Endodermal cell (in vitro differentiated cells): Measurements from ENCODE around the gene RNU7-1. TPM values are rescaled to one million over a fixed set of nuclear protein-coding genes. Genes with fewer than 3 reads are reported as not detected.
A peak's percentile ranks its signal among the peaks of the same experiment; 100 is the strongest.

Experiments
- DNase-seq: peaks from one replicate; pipeline ENCODE4 v3.0.0-alpha.2; 2017
- H3K27ac ChIP-seq: 2 replicates; pipeline ENCODE4 v1.5.1; 2013; ENCODE audit warnings: mild to moderate bottlenecking, low read depth, low read length, moderate library complexity
- H3K27me3 ChIP-seq: 2 replicates; pipeline ENCODE4 v1.6.1; 2013; ENCODE audit warnings: mild to moderate bottlenecking, low read length, moderate library complexity; ENCODE audit not compliant: insufficient read depth, control insufficient read depth, poor library complexity, severe bottlenecking
- H3K36me3 ChIP-seq: 2 replicates; pipeline ENCODE4 v1.7.0; 2013; ENCODE audit warnings: mild to moderate bottlenecking, low read length, moderate library complexity; ENCODE audit not compliant: control insufficient read depth, insufficient read depth
- H3K4me1 ChIP-seq: one replicate; pipeline ENCODE4 v1.7.0; 2013; ENCODE audit warnings: low read length; ENCODE audit not compliant: control insufficient read depth, insufficient read depth
- H3K4me3 ChIP-seq: 2 replicates; pipeline ENCODE4 v1.5.1; 2013; ENCODE audit warnings: mild to moderate bottlenecking, low read length, moderate library complexity
- H3K9ac ChIP-seq: 2 replicates; pipeline ENCODE4 v1.6.1; 2013; ENCODE audit warnings: mild to moderate bottlenecking, low read length, moderate library complexity; ENCODE audit not compliant: poor library complexity, severe bottlenecking; ENCODE audit errors: extremely low read depth
- H3K9me3 ChIP-seq: 2 replicates; pipeline ENCODE4 v1.6.1; 2013; ENCODE audit warnings: mild to moderate bottlenecking, low read length, moderate library complexity; ENCODE audit not compliant: control insufficient read depth
- H3K27ac Mint-ChIP-seq: 2 replicates; pipeline ENCODE4 v1.8.0; 2020; ENCODE audit warnings: mixed read lengths
- H3K27me3 Mint-ChIP-seq: 2 replicates; pipeline ENCODE4 v1.8.0; 2021; ENCODE audit warnings: mild to moderate bottlenecking, mixed read lengths; ENCODE audit not compliant: insufficient read depth
- H3K36me3 Mint-ChIP-seq: 2 replicates; pipeline ENCODE4 v1.8.0; 2020; ENCODE audit warnings: low read depth, mixed read lengths
- H3K4me1 Mint-ChIP-seq: 2 replicates; pipeline ENCODE4 v1.8.0; 2020; ENCODE audit warnings: mixed read lengths
- H3K4me3 Mint-ChIP-seq: 2 replicates; pipeline ENCODE4 v1.8.0; 2020; ENCODE audit warnings: mild to moderate bottlenecking, moderate library complexity, mixed read lengths
- H3K9me3 Mint-ChIP-seq: 2 replicates; pipeline ENCODE4 v1.8.0; 2020; ENCODE audit warnings: mild to moderate bottlenecking, mixed read lengths
- CTCF ChIP-seq: fragments of 200-600 bp; sonication (generic); conservative IDR thresholded peaks from 2 replicates; pipeline ENCODE4 v1.5.0; 2021; ENCODE audit warnings: antibody characterized with exemption, mild to moderate bottlenecking
- WGBS, 2 experiments: methylation state at CpG; one replicate each; pipeline versions ENCODE4 v1.1.5 to v1.1.7; 2013; ENCODE audit warnings: missing lambda C conversion rate in 2 of 2, mixed read lengths in 1 of 2; ENCODE audit not compliant: insufficient coverage in 1 of 2, insufficient read length in 1 of 2; 5-methylcytosine and 5-hydroxymethylcytosine counted together
- total RNA-seq, 2 donors: library from RNA; stranded (reverse); fragmentation: NEBNext Ultra II Directional in 1 of 2; extraction: Animal tissue kit (Norgen Biotek cat#: 25700) in 1 of 2; gene quantifications; 2 replicates in 1 of 2; 3 replicates in 1 of 2; pipeline ENCODE4 v1.2.1, GENCODE V29; 2021

RNU7-1 gene
- total RNA-seq, 2 donors from 2014 or later = not detected

- no peaks in the 10 kb centered on the region for H3K9me3 ChIP-seq
- Mint-ChIP-seq H3K36me3 (peaks cover 12% of the 10 kb centered on the region), H3K4me3 (peak overlapping the region; percentile 98), H3K27ac (peak overlapping the region; percentile 93), H3K4me1 (peaks cover 62% of the 10 kb centered on the region), H3K27me3 (no peaks in the 10 kb centered on the region), H3K9me3 (no peaks in the 10 kb centered on the region)
- peak; percentile 71 for DNase-seq
- H3K36me3 ChIP-seq = peaks cover 4% of the 10 kb centered on the region
- H3K4me1 ChIP-seq = peaks cover 13% of the 10 kb centered on the region
- H3K9ac ChIP-seq = peak overlapping the region; percentile 77
- H3K27ac ChIP-seq = no peak overlapping the region
- H3K27me3 ChIP-seq = no peaks in the 10 kb centered on the region
- no peak for TF ChIP-seq CTCF
- H3K4me3 ChIP-seq = peak overlapping the region; percentile 94
- WGBS, 2 experiments = 0 to 2% methylated on average over 11 to 54 of the region's 79 CpGs
These were observed 15.5 kb upstream of the RNU7-1 start for GRCh38 chr12:6928022-6928702.

GRCh38 chr12:6928703-6929407, 14.8 kb upstream of the RNU7-1 start:
- WGBS, 2 experiments = 0 to 1% methylated on average over 10 to 17 of the region's 19 CpGs
- peaks cover 11% of the 10 kb centered on the region for H3K36me3 ChIP-seq

More at GRCh38 chr12:6928703-6929407, 14.8 kb upstream of the RNU7-1 start:
- Mint-ChIP-seq H3K36me3 (peaks cover 17% of the 10 kb centered on the region), H3K9me3 (no peaks in the 10 kb centered on the region), H3K4me1 (peaks cover 62% of the 10 kb centered on the region), H3K27ac (peak overlapping the region; percentile 93), H3K4me3 (peak overlapping the region; percentile 98), H3K27me3 (no peaks in the 10 kb centered on the region)
- Histone ChIP-seq H3K9me3 (no peaks in the 10 kb centered on the region), H3K4me1 (peaks cover 13% of the 10 kb centered on the region), H3K4me3 (peak overlapping the region; percentile 94), H3K27me3 (no peaks in the 10 kb centered on the region), H3K9ac (peak overlapping the region; percentile 77), H3K27ac (no peak overlapping the region)
- TF ChIP-seq CTCF = no peak
- DNase-seq = no peak
